Loucy (cell line): ENCODE results near the gene A2M.

Source experiments
- CTCF ChIP-seq: fragments of 200-600 bp; sonication (generic); conservative IDR thresholded peaks from 2 replicates; pipeline ENCODE4 v1.5.1; 2014; ENCODE audit warnings: mild to moderate bottlenecking, antibody characterized with exemption, low read length
- EZH2phosphoT487 ChIP-seq: fragments of 200-600 bp; IDR thresholded peaks from 2 replicates; pipeline ENCODE4 v1.6.1; 2018; ENCODE audit warnings: antibody characterized with exemption, mild to moderate bottlenecking, moderate library complexity, borderline replicate concordance

GRCh38 chr12:9074484-9075137 lies 41.1 kb downstream of the A2M start:
- TF ChIP-seq CTCF (no peak), EZH2phosphoT487 (no peak)
